Measurements from ENCODE around the gene CERS1.

DNA sequence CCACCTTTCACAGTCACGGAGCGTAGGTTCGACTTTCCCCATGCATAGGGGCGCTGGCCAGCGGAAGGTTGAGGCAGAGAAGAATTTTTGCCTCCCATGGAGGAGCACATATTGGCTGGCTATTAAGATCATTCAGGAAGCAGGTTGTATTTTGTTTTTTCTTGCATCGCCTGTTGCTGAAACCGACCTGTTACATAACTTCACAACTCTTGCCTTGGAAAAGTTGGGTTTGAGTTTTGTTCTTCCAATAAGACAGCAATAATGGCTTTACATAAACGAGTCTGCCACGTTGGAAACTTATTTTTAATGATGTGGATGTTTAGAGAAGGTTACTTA lies 62.8 kb downstream of the CERS1 start:
- TF ChIP-seq, protein P1, sequence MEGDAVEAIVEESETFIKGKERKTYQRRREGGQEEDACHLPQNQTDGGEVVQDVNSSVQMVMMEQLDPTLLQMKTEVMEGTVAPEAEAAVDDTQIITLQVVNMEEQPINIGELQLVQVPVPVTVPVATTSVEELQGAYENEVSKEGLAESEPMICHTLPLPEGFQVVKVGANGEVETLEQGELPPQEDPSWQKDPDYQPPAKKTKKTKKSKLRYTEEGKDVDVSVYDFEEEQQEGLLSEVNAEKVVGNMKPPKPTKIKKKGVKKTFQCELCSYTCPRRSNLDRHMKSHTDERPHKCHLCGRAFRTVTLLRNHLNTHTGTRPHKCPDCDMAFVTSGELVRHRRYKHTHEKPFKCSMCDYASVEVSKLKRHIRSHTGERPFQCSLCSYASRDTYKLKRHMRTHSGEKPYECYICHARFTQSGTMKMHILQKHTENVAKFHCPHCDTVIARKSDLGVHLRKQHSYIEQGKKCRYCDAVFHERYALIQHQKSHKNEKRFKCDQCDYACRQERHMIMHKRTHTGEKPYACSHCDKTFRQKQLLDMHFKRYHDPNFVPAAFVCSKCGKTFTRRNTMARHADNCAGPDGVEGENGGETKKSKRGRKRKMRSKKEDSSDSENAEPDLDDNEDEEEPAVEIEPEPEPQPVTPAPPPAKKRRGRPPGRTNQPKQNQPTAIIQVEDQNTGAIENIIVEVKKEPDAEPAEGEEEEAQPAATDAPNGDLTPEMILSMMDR (conservative IDR thresholded peaks at IDR 0.05; ENCODE audit: low read depth, low read length) = no peak
- TF ChIP-seq EZH2 (IDR thresholded peaks at IDR 0.05; ENCODE audit: borderline replicate concordance, low read depth, low read length, poor library complexity, severe bottlenecking) = no peak
